ENCODE data around the gene SPI1.
A peak's percentile ranks its signal among the peaks of the same experiment; 100 is the strongest.

SPI1 gene

DNA sequence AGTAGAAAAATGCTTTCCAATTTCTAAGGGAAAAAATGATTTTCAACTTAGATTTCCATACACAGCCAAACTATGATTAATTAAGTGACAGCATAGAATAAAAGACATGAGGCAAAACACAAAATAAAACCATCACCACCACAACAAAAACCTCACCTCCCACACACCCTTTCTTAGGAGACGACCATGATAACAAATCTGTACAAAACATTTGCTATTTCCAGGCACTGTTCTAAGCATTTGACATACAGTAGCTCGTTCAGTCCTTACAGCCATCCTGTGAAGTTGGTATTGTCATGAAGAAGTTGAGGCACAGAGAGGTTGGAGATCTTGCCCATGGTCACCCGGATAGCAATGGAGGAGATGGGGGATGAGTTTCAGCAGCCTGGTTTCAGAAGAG is 8.7 kb downstream of the SPI1 start:
- TF ChIP-seq POLR2A (IDR thresholded peaks at IDR 0.05; ENCODE audit: low read depth, low read length) = no peak
- FAIRE-seq = no peak
- DNase-seq (ENCODE audit: insufficient read length, low spot score) = no peak

GRCh38 chr11:47366020-47366490 is 12.3 kb downstream of the SPI1 start:
- TF ChIP-seq POLR2A (IDR thresholded peaks at IDR 0.05; ENCODE audit: low read depth, low read length) = no peak
- DNase-seq (ENCODE audit: insufficient read length, low spot score) (no peak), FAIRE-seq (no peak)

- DNase-seq (ENCODE audit: insufficient read length, low spot score) = no peak
- TF ChIP-seq POLR2A (IDR thresholded peaks at IDR 0.05; ENCODE audit: low read depth, low read length) = no peak
- no peak for FAIRE-seq
Measured at GRCh38 chr11:47361419-47361818, 16.9 kb downstream of the SPI1 start.

- DNase-seq (ENCODE audit: insufficient read length, low spot score) (no peak), FAIRE-seq (no peak)
- TF ChIP-seq POLR2A (IDR thresholded peaks at IDR 0.05; ENCODE audit: low read depth, low read length) = no peak
Measured at GRCh38 chr11:47360341-47360740, 18.0 kb downstream of the SPI1 start.

DNA sequence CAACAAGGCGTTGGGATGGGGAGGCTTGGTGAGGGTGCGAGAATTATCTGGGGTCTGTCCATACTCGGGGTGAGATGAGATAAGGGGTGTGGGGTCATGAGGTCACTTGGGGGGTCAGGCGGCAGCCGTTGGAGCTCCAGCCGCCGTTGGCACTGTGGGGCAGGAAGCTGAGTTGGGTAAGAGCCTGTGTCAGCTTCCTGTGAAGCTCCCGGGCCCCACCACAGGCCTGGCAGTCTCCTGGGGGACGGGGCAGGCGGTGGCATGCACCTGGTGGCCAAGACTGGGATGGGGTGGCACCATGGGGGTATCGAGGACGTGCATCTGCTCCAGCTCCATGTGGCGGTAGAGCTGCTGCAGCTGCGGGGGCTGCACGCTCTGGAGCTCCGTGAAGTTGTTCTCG is 18.8 kb downstream of the SPI1 start:
- no peak for DNase-seq (ENCODE audit: insufficient read length, low spot score)
- no peak for TF ChIP-seq POLR2A (IDR thresholded peaks at IDR 0.05; ENCODE audit: low read depth, low read length)
- FAIRE-seq = no peak

- DNase-seq (ENCODE audit: insufficient read length, low spot score) (no peak), FAIRE-seq (no peak)
- TF ChIP-seq POLR2A (IDR thresholded peaks at IDR 0.05; ENCODE audit: low read depth, low read length) = no peak
Measured at GRCh38 chr11:47359162-47359561, 19.2 kb downstream of the SPI1 start.

GRCh38 chr11:47358731-47359051 is 19.7 kb downstream of the SPI1 start:
- no peak for TF ChIP-seq POLR2A (IDR thresholded peaks at IDR 0.05; ENCODE audit: low read depth, low read length)
- DNase-seq (ENCODE audit: insufficient read length, low spot score) = no peak
- no peak for FAIRE-seq

GRCh38 chr11:47357985-47358730 is 20.2 kb downstream of the SPI1 start:
- no peak for TF ChIP-seq POLR2A (IDR thresholded peaks at IDR 0.05; ENCODE audit: low read depth, low read length)
- DNase-seq (ENCODE audit: insufficient read length, low spot score) (no peak), FAIRE-seq (no peak)

DNA sequence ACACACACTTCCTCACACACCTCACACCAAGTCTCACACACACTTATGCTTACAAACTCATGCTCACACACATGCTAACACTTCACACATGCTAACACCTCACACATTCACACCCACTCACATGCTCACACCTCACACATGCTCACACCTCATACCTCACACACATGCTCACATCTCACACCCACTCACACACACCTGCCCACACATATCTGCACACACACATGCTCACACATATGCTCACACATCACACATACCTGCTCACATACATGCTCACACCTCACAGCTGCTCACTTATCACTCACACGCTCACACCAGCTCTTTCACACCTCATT is 21.4 kb downstream of the SPI1 start:
- DNase-seq (ENCODE audit: insufficient read length, low spot score) = no peak
- FAIRE-seq = no peak
- no peak for TF ChIP-seq POLR2A (IDR thresholded peaks at IDR 0.05; ENCODE audit: low read depth, low read length)

DNA sequence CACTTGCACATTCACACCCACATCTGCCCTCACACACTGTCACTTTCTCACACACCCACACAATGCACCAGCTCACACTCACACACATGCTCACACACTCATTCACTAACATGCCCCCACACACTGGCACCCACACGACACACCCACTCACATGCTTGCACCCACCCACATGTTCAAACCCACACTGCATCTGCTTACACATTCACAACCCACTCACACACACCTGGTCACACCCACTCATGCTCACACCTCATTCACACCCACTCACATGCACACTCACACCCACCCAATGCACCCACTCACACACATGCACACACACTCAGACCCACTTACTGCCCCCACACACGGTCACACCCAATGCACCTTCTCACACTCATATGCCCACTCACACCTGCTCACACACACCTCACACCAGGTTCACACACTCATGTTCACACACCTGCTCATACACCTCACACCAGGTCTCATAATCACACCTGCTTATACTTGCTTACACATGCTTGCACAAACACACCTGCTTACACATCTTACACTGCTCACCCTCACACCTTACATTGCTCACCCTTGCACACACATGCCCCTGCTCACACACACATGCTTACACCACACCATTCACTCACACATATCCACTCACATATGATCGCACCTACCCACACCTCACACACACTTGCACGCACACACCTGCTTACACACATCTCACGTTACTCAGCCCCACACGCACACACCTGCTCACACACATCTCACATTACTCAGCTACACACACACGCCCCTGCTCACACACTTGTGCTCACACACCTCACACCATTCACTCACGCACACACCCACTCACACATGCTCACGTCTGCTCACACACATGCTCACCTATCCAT is 22.0 kb downstream of the SPI1 start:
- DNase-seq (ENCODE audit: insufficient read length, low spot score) (no peak), FAIRE-seq (no peak)
- TF ChIP-seq POLR2A (IDR thresholded peaks at IDR 0.05; ENCODE audit: low read depth, low read length) = no peak

- TF ChIP-seq POLR2A (IDR thresholded peaks at IDR 0.05; ENCODE audit: low read depth, low read length) = no peak; the same call in 1 of the 2 replicates
- FAIRE-seq = no peak
- DNase-seq (ENCODE audit: insufficient read length, low spot score) = peak; percentile 95
Measured at GRCh38 chr11:47355283-47356128, 22.8 kb downstream of the SPI1 start.

- FAIRE-seq (no peak), DNase-seq (ENCODE audit: insufficient read length, low spot score) (no peak)
- TF ChIP-seq POLR2A (IDR thresholded peaks at IDR 0.05; ENCODE audit: low read depth, low read length) = no peak
Measured at GRCh38 chr11:47354913-47355282, 23.4 kb downstream of the SPI1 start.

GRCh38 chr11:47353978-47354774 is 24.2 kb downstream of the SPI1 start:
- TF ChIP-seq POLR2A (IDR thresholded peaks at IDR 0.05; ENCODE audit: low read depth, low read length) = no peak
- FAIRE-seq (no peak), DNase-seq (ENCODE audit: insufficient read length, low spot score) (no peak)

Data from H54 (cell line).